Measurements from ENCODE around the gene ZNF521.

The ZNF521 gene

GRCh38 chr18:25240420-25240770, 111.6 kb downstream of the ZNF521 start:
- no peak overlapping the region for H2AFZ ChIP-seq (ENCODE audit: low read depth, low read length, severe bottlenecking)
- no peak overlapping the region for H3K4me3 ChIP-seq (ENCODE audit: insufficient read depth, low read length, poor library complexity, severe bottlenecking)
- no peaks in the 10 kb centered on the region for H3F3A ChIP-seq (ENCODE audit: insufficient read depth)
- no peaks in the 10 kb centered on the region for H3K79me2 ChIP-seq (ENCODE audit: insufficient read depth, low read length)
- no peaks in the 10 kb centered on the region for H3K36me3 ChIP-seq (ENCODE audit: low read length)
- no peaks in the 10 kb centered on the region for H3K9me2 ChIP-seq (replicated peaks; ENCODE audit: insufficient read depth, low read length)
- no peaks in the 10 kb centered on the region for H4K20me1 ChIP-seq (ENCODE audit: low read depth, low read length)
- no peaks in the 10 kb centered on the region for H3K27me3 ChIP-seq (ENCODE audit: low read length)
- no peak overlapping the region for H3K9ac ChIP-seq (ENCODE audit: low read length)
- no peaks in the 10 kb centered on the region for H3K9me3 ChIP-seq (ENCODE audit: insufficient read depth, low read length)
- TF ChIP-seq EZH2phosphoT487 (conservative IDR thresholded peaks at IDR 0.05; ENCODE audit: low read length): no peak
- TF ChIP-seq CTCF (IDR thresholded peaks at IDR 0.05; ENCODE audit: insufficient read depth, low read length, poor library complexity, severe bottlenecking): no peak
- no peak overlapping the region for H3K27ac ChIP-seq (ENCODE audit: low read depth, low read length)
- no peak overlapping the region for H3K4me2 ChIP-seq (ENCODE audit: low read depth, low read length, poor library complexity, severe bottlenecking)

GRCh38 chr18:25239581-25240419, 112.2 kb downstream of the ZNF521 start:
- Histone ChIP-seq H3K4me2 (ENCODE audit: low read depth, low read length, poor library complexity, severe bottlenecking) (no peak overlapping the region), H3K36me3 (ENCODE audit: low read length) (no peaks in the 10 kb centered on the region), H3K9me2 (replicated peaks; ENCODE audit: insufficient read depth, low read length) (no peaks in the 10 kb centered on the region), H3K4me3 (ENCODE audit: insufficient read depth, low read length, poor library complexity, severe bottlenecking) (no peak overlapping the region), H3K9ac (ENCODE audit: low read length) (no peak overlapping the region), H3K79me2 (ENCODE audit: insufficient read depth, low read length) (no peaks in the 10 kb centered on the region), H3F3A (ENCODE audit: insufficient read depth) (no peaks in the 10 kb centered on the region), H3K27ac (ENCODE audit: low read depth, low read length) (no peak overlapping the region), H3K27me3 (ENCODE audit: low read length) (no peaks in the 10 kb centered on the region), H4K20me1 (ENCODE audit: low read depth, low read length) (no peaks in the 10 kb centered on the region), H2AFZ (ENCODE audit: low read depth, low read length, severe bottlenecking) (no peak overlapping the region), H3K9me3 (ENCODE audit: insufficient read depth, low read length) (no peaks in the 10 kb centered on the region)
- no peak for TF ChIP-seq EZH2phosphoT487 (conservative IDR thresholded peaks at IDR 0.05; ENCODE audit: low read length)
- no peak for TF ChIP-seq CTCF (IDR thresholded peaks at IDR 0.05; ENCODE audit: insufficient read depth, low read length, poor library complexity, severe bottlenecking)

- TF ChIP-seq CTCF (IDR thresholded peaks at IDR 0.05; ENCODE audit: insufficient read depth, low read length, poor library complexity, severe bottlenecking): no peak
- TF ChIP-seq EZH2phosphoT487 (conservative IDR thresholded peaks at IDR 0.05; ENCODE audit: low read length): no peak
- Histone ChIP-seq H3K9me2 (replicated peaks; ENCODE audit: insufficient read depth, low read length) (no peaks in the 10 kb centered on the region), H3K9ac (ENCODE audit: low read length) (no peak overlapping the region), H3K9me3 (ENCODE audit: insufficient read depth, low read length) (no peaks in the 10 kb centered on the region), H3K79me2 (ENCODE audit: insufficient read depth, low read length) (no peaks in the 10 kb centered on the region), H3K27me3 (ENCODE audit: low read length) (no peaks in the 10 kb centered on the region), H3K27ac (ENCODE audit: low read depth, low read length) (no peak overlapping the region), H3K4me3 (ENCODE audit: insufficient read depth, low read length, poor library complexity, severe bottlenecking) (no peak overlapping the region), H3K36me3 (ENCODE audit: low read length) (no peaks in the 10 kb centered on the region), H3F3A (ENCODE audit: insufficient read depth) (no peaks in the 10 kb centered on the region), H2AFZ (ENCODE audit: low read depth, low read length, severe bottlenecking) (no peak overlapping the region), H4K20me1 (ENCODE audit: low read depth, low read length) (no peaks in the 10 kb centered on the region), H3K4me2 (ENCODE audit: low read depth, low read length, poor library complexity, severe bottlenecking) (no peak overlapping the region)
Measured at GRCh38 chr18:25239151-25239550, 112.8 kb downstream of the ZNF521 start.

All from SU-DHL-6 (cell line).